DMS153 treated with DMSO at 0.1 percent for 48 hours (cell line): ENCODE results near the gene ZNF143.

Source experiments
- DNase-seq: peaks from one replicate; lab custom pipeline; 2025; ENCODE audit not compliant: unreplicated experiment; lab: John Stamatoyannopoulos, UW

ZNF143 gene

DNA sequence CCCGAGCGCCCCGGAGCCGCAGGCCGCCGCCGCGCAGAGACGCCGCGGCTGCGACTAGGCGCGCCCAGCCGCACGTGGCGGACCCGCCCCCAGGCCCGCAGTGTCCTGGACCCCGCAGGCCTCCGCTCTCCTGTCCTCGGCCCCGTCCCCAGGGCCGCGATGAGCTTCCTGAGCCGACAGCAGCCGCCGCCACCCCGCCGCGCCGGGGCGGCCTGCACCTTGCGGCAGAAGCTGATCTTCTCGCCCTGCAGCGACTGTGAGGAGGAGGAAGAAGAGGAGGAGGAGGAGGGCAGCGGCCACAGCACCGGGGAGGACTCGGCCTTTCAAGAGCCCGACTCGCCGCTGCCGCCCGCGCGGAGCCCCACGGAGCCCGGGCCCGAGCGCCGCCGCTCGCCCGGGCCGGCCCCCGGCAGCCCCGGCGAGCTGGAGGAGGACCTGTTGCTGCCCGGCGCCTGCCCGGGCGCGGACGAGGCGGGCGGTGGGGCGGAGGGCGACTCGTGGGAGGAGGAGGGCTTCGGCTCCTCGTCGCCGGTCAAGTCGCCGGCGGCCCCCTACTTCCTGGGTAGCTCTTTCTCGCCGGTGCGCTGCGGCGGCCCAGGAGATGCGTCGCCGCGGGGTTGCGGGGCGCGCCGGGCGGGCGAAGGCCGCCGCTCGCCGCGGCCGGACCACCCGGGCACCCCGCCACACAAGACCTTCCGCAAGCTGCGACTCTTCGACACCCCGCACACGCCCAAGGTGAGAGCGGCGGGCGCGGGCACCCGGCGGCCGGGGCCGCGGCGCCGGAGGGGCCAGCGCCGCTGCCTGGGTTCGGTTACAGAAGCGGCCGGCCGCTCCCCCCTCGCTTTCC lies 113.2 kb downstream of the ZNF143 start:
- DNase-seq = no peak

DNA sequence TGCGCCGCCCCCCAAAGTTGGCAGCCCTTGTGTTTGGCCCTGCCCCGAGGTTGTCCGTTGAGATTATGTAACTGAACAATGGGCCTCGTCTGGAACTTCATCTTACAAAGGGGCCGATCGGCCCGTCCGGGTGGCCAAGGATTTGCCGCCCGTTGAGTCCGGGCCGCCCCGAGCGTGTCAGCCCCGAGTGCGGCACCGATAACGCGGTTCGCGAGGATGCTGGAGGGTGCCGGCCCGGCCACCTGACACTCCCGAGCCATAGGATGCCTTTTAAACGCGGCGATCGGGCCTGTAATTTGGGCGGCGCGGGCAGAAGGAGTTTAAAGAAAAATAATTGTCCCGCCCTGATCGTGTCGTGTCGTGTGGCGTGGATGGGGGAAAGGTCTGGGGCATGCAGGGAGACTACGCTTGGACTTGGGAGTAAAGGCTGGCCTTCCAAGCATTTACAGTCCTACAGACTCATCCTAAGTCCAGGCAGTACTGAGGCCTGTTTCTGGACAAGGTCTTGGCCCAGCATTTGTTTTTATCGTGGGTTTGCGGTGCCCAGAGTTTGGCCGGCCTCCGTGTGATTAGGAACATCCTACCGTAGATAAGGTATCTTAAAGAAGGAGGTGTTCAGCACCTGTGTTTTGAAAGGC lies 113.9 kb downstream of the ZNF143 start:
- DNase-seq = no peak

DNA sequence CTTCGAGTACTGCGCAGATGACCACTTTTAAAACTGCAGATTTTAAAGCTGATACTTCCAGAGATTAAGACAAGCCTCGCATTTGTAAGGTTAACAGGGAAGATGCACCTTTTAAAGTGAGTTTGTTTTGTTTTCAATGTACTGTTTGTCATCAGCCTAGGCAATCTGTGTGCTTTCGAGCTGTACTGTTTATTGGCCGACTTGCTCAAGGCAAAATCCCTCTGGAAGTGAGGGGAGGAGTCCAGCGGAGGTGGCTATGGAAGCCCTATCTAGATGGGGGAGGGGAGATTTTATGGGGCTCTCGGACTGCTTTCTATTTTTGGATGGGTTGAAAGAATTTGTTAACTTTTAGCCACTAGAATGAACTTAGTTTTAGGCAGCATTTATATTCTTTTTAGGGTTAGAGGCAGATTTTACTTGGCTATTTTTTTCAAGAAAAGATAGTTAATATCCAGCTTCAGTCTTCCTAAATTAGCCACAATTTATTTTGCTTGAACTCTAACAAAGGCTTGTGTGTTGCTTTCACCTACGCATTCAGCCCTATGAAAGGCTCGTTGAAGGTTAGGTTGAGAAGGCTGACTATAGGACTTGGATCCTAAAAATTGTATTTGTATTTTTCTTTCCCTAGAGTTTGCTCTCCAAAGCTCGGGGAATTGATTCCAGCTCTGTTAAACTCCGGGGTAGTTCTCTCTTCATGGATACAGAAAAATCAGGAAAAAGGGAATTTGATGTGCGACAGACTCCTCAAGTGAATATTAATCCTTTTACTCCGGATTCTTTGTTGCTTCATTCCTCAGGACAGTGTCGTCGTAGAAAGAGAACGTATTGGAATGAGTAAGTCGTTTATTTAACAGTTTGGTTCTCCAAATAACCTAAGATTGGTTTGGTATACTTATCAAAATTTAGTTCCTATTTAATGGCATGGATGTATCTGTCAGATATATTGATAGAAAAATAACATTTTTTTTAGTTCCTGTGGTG lies 114.7 kb downstream of the ZNF143 start:
- peak; percentile 65 for DNase-seq

DNA sequence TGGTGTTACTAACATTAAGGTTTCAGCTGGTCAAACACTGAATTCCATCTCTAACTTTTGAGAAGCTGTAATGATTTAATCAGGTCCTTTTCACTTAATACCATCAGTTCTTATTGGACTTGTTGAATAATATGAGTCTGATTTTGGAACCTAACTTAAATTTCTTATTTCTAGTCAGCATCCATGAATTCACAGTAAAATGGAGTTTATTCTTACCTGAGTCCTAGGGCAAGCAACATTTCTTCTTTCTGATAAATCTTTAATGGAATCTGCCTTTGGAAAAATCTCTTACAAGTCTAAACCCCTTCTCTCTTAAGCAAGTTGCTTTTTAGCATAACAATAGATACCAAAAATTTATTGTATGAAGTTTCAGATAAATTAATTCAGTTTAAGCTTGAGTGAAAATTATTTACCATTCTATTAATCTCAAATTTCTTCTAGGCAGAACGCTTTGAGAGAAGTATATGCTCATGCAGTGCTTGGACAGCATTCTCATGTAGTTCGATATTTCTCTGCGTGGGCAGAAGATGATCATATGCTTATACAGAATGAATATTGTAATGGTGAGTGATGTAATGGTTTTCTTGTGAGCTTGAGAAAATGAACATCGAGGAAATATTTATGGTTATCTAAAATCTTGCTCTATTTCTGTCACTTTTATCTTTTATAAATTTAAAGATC lies 116.0 kb downstream of the ZNF143 start:
- DNase-seq = no peak

DNA sequence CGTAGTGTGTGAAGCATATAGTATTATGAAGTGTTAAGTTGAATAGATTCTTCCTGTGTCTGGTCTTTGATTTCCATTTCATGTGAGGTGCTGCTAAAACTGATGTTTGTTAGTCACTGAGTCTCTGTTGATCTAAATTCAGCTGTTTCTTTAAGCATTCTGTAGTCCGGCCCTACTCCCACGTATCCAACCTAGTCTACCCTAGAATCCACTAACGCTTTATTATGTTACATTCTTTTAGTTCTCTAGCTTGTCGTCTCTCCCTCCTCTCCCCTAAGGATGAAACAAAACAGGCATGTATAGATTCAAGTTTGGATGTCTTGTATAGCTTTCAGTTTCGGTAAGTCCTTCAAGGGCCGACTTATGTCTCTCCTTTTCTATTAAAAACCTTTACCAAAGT lies 116.7 kb downstream of the ZNF143 start:
- no peak for DNase-seq
